ENCODE data around the gene ZNRF3.
"Not testable (repeated sequence)": the region's sequence is repeated elsewhere in the genome, so short reads cannot be mapped to it uniquely, and the experiment has no call there.

Gene ZNRF3

GRCh38 chr22:29078869-29079207, 195.5 kb downstream of the ZNRF3 start:
- CTCF ChIA-PET: no interaction called here
- TF ChIP-seq, protein P1, sequence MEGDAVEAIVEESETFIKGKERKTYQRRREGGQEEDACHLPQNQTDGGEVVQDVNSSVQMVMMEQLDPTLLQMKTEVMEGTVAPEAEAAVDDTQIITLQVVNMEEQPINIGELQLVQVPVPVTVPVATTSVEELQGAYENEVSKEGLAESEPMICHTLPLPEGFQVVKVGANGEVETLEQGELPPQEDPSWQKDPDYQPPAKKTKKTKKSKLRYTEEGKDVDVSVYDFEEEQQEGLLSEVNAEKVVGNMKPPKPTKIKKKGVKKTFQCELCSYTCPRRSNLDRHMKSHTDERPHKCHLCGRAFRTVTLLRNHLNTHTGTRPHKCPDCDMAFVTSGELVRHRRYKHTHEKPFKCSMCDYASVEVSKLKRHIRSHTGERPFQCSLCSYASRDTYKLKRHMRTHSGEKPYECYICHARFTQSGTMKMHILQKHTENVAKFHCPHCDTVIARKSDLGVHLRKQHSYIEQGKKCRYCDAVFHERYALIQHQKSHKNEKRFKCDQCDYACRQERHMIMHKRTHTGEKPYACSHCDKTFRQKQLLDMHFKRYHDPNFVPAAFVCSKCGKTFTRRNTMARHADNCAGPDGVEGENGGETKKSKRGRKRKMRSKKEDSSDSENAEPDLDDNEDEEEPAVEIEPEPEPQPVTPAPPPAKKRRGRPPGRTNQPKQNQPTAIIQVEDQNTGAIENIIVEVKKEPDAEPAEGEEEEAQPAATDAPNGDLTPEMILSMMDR (IDR thresholded peaks at IDR 0.05; ENCODE audit: insufficient read depth, low read length, missing control alignments): no peak
- POLR2A ChIA-PET: no interaction called here
- DNase-seq (ENCODE audit: low read depth, low spot score): no peak
- H3K4me3 ChIP-seq (ENCODE audit: low read depth, low read length): no peak overlapping the region

DNA sequence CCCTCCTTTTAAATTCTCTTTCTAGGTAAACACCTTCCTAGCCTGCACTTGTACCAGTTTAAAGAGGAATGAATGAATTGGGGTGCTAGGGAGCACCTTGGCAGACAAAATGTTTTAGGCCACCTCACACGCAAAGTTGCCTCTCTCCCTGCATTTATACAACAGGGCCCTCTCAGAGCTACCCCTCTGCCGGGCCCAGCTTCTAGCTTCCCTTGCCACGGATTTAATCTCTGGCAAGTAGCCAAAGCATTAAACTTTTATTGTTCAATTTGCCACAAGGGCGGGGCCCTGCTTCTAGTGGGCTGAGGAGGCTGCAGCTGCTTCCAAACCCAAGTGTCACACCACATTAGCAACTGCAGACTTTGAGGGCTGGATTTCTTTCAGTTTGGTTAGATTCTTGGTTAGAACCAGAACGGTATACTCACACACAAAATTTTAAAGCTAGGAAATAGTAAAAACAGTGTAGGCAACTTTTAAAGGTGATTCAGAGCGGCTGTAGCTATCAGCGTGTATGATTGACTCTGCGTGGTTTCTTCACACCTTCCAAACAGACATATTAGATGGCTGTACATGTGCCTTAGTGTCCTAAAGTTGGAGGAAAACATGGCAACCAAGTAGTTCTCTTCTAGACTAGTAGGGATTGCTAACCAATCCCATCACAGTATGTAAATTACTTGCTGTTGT, 196.0 kb downstream of the ZNRF3 start:
- no peak for DNase-seq (ENCODE audit: low read depth, low spot score)
- no peak overlapping the region for H3K4me3 ChIP-seq (ENCODE audit: low read depth, low read length)
- ChIA-PET POLR2A (no interaction called here), CTCF (interaction anchor here (0.9 kb wide), 1 partner anchor 75 kb away, joined by 5 read pairs; no protein-coding TSS in a partner anchor)
- TF ChIP-seq, protein P1 (IDR thresholded peaks at IDR 0.05; ENCODE audit: insufficient read depth, low read length, missing control alignments): no peak

GRCh38 chr22:29080106-29080975, 197.0 kb downstream of the ZNRF3 start:
- H3K4me3 ChIP-seq (ENCODE audit: low read depth, low read length): no peak overlapping the region
- ChIA-PET CTCF (interaction anchor here (0.9 kb wide), 1 partner anchor 74 kb away, joined by 5 read pairs; no protein-coding TSS in a partner anchor), POLR2A (no interaction called here)
- no peak for DNase-seq (ENCODE audit: low read depth, low spot score)
- TF ChIP-seq, protein P1 (IDR thresholded peaks at IDR 0.05; ENCODE audit: insufficient read depth, low read length, missing control alignments): no peak

DNA sequence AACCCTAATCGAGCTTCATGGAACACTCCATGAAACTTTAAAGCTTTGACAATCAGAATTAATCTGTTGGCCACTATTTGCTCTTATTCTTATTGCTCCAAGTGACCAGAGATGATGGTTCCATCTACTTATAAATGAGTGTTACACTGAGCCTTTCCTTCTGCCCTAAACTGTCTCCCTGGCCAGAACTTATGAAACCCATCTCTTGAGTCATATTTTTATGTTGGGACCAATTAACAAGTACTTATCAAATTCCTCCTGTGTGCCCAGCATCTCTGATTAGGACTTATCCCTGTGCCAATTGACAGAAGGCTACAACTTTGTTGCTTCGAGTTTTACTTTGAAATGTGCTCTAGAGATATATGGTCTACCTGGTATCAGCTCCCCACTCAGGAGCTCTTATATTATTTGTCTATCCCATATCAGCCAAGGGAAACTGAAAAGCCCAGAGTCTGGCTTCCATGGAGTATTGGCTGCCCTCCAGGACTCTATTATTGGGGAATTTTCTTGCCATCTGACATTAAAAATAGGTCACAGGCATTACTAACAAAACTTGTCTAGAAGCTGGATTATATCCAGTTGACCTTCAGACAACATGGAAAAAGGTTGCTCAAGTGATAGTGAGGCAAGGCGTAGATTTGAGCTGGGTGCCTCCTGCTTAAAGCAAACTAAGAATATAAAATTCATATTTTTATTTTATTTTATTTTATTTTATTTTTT, 198.3 kb downstream of the ZNRF3 start:
- no peak overlapping the region for H3K4me3 ChIP-seq (ENCODE audit: low read depth, low read length)
- TF ChIP-seq, protein P1 (IDR thresholded peaks at IDR 0.05; ENCODE audit: insufficient read depth, low read length, missing control alignments): no peak
- POLR2A ChIA-PET: no interaction called here
- no peak for DNase-seq (ENCODE audit: low read depth, low spot score)
- CTCF ChIA-PET: interaction anchor here (1.0 to 1.5 kb wide), 3 partner anchors 9 to 72 kb away, joined by 3 to 4 read pairs (median 4); partner anchors contain the start of gene KREMEN1

DNA sequence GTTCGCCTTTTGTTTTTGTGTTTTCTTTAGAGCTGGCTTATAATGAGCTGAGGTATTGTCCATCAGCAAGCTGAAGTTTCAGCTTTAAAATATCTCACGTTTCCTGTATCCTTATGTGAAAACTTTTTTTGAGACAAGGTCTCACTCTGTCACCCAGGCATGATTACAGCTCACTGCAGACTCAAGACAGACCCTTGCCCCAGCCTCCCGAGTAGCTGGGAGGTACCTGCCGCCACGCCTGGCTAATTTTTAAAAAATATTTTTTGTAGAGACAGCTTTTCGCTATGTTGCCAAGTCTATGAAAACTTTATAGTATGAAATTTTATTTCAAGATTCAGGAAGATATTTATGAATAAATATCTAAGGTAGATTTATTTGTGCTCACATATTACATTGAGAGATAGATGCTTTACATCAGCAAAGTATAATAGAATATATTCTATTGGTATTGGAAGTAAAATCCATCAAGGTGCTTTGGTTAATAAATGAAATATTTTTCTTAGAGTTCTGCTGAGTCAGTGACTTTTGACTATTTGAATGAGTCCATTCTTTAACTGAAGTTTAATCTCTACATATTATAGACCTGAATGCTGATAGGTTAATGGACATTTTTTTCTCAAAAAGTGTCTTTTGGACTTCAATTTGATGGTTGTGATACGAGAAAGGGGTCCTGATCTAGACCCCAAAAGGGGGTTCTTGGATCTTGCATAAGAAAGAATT, 199.6 kb downstream of the ZNRF3 start:
- H3K4me3 ChIP-seq (ENCODE audit: low read depth, low read length): no peak overlapping the region
- CTCF ChIA-PET: interaction anchor here (0.9 to 1.5 kb wide), 4 partner anchors 9 to 483 kb away, joined by 3 to 4 read pairs (median 3); no protein-coding TSS in a partner anchor
- POLR2A ChIA-PET: no interaction called here
- DNase-seq (ENCODE audit: low read depth, low spot score): no peak
- TF ChIP-seq, protein P1 (IDR thresholded peaks at IDR 0.05; ENCODE audit: insufficient read depth, low read length, missing control alignments): no peak

DNA sequence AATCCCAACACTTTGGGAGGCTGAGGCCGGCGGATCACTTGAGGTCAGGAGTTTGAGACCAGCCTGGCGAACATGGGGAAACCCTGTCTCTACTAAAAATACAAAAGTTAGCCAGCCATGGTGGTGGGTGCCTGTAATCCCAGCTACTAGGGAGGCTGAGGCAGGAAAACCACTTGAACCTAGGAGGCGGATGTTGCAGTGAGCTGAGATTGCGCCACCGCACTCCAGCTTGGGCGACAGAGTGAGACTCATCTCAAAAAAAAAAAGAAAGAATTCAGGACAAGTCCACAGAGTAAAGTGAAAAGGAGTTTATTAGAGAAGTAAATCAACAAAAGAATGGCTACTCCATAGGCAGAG, 200.2 kb downstream of the ZNRF3 start:
- CTCF ChIA-PET: interaction anchor here (0.7 kb wide), 1 partner anchor 9 kb away, joined by 3 read pairs; no protein-coding TSS in a partner anchor
- DNase-seq (ENCODE audit: low read depth, low spot score); POLR2A ChIA-PET; H3K4me3 ChIP-seq (ENCODE audit: low read depth, low read length): not testable (repeated sequence)
